HG02943 (cell line): ENCODE data around the gene LRP1B.

ENCODE experiments used
- ATAC-seq: cut with Tn5 transposase; IDR thresholded peaks from one replicate; pipeline ENCODE4 v1.9.1; 2021; ENCODE audit warnings: mild to moderate bottlenecking, low read depth, moderate library complexity; ENCODE audit not compliant: unreplicated experiment

The LRP1B gene

GRCh38 chr2:140882671-140883620 lies 1247.9 kb downstream of the LRP1B start:
- ATAC-seq = no peak

GRCh38 chr2:140880573-140880972 lies 1250.2 kb downstream of the LRP1B start:
- ATAC-seq = no peak

- no peak for ATAC-seq
Measured at GRCh38 chr2:140876015-140876414, 1254.8 kb downstream of the LRP1B start.

GRCh38 chr2:140873915-140874531 lies 1256.8 kb downstream of the LRP1B start:
- no peak for ATAC-seq

- ATAC-seq = no peak
Measured at GRCh38 chr2:140869925-140870324, 1260.9 kb downstream of the LRP1B start.

- ATAC-seq = no peak
Measured at GRCh38 chr2:140869107-140869506, 1261.7 kb downstream of the LRP1B start.

GRCh38 chr2:140865837-140866236 lies 1265.0 kb downstream of the LRP1B start:
- ATAC-seq = no peak

GRCh38 chr2:140863713-140864112 lies 1267.1 kb downstream of the LRP1B start:
- ATAC-seq = no peak

- no peak for ATAC-seq
Measured at GRCh38 chr2:140862181-140862580, 1268.6 kb downstream of the LRP1B start.

- ATAC-seq = no peak
Measured at GRCh38 chr2:140861666-140862065, 1269.2 kb downstream of the LRP1B start.

GRCh38 chr2:140855471-140855870 lies 1275.3 kb downstream of the LRP1B start:
- ATAC-seq = no peak

GRCh38 chr2:140851258-140851981 lies 1279.4 kb downstream of the LRP1B start:
- ATAC-seq = no peak

- ATAC-seq = no peak
Measured at GRCh38 chr2:140843186-140843585, 1287.6 kb downstream of the LRP1B start.

GRCh38 chr2:140842110-140842509 lies 1288.7 kb downstream of the LRP1B start:
- no peak for ATAC-seq

- ATAC-seq = no peak
Measured at GRCh38 chr2:140841141-140841540, 1289.7 kb downstream of the LRP1B start.

GRCh38 chr2:140836826-140837225 lies 1294.0 kb downstream of the LRP1B start:
- no peak for ATAC-seq

GRCh38 chr2:140835079-140835478 lies 1295.7 kb downstream of the LRP1B start:
- no peak for ATAC-seq

GRCh38 chr2:140814141-140814540 lies 1316.7 kb downstream of the LRP1B start:
- no peak for ATAC-seq

- no peak for ATAC-seq
Measured at GRCh38 chr2:140808820-140809219, 1322.0 kb downstream of the LRP1B start.

GRCh38 chr2:140808211-140808610 lies 1322.6 kb downstream of the LRP1B start:
- no peak for ATAC-seq

GRCh38 chr2:140804700-140805260 lies 1326.0 kb downstream of the LRP1B start:
- no peak for ATAC-seq
